Karpas-422 (cell line): ENCODE data around the gene PACS1. TPM values are rescaled to one million over a fixed set of nuclear protein-coding genes. Genes with fewer than 3 reads are reported as not detected.
A peak's percentile ranks its signal among the peaks of the same experiment; 100 is the strongest.

Source experiments
- DNase-seq: peaks from one replicate; pipeline ENCODE4 v3.0.0-alpha.2; 2015
- H2AFZ ChIP-seq: fragments of 200-600 bp; sonication (generic); 2 replicates; pipeline ENCODE4 v1.6.1; 2014; ENCODE audit warnings: antibody characterized with exemption, low read length, mixed read lengths
- H3K27ac ChIP-seq: fragments of 200-600 bp; sonication (generic); 2 replicates; pipeline ENCODE4 v1.5.1; 2014; ENCODE audit warnings: mild to moderate bottlenecking, low read length, moderate library complexity
- H3K27me3 ChIP-seq: fragments of 200-600 bp; sonication (generic); 2 replicates; pipeline ENCODE4 v1.6.1; 2014; ENCODE audit warnings: low read length, mixed read lengths
- H3K36me3 ChIP-seq: fragments of 200-600 bp; sonication (generic); 2 replicates; pipeline ENCODE4 v1.6.1; 2014; ENCODE audit warnings: low read length, mixed read lengths; ENCODE audit not compliant: insufficient read depth
- H3K4me1 ChIP-seq: fragments of 200-600 bp; sonication (generic); 2 replicates; pipeline ENCODE4 v1.6.1; 2014; ENCODE audit warnings: mild to moderate bottlenecking, low read length, mixed read lengths
- H3K4me2 ChIP-seq: fragments of 200-600 bp; sonication (generic); 2 replicates; pipeline ENCODE4 v1.6.1; 2014; ENCODE audit warnings: low read length, low read depth, mild to moderate bottlenecking; ENCODE audit not compliant: poor library complexity, severe bottlenecking
- H3K4me3 ChIP-seq: fragments of 200-600 bp; sonication (generic); 2 replicates; pipeline ENCODE4 v1.5.1; 2014; ENCODE audit warnings: mild to moderate bottlenecking, antibody characterized with exemption, low read length, mixed read lengths
- H3K79me2 ChIP-seq: fragments of 200-600 bp; sonication (generic); 2 replicates; pipeline ENCODE4 v1.6.1; 2014; ENCODE audit warnings: mild to moderate bottlenecking, low read length, mixed read lengths
- H3K9ac ChIP-seq: fragments of 200-600 bp; sonication (generic); 2 replicates; pipeline ENCODE4 v1.6.0; 2014; ENCODE audit warnings: low read length
- H3K9me2 ChIP-seq: fragments of 200-600 bp; sonication (generic), shearing (Covaris generic); replicated peaks from 2 replicates; pipeline ENCODE4 v1.6.0; 2014; ENCODE audit warnings: mild to moderate bottlenecking, low read length, moderate library complexity; ENCODE audit not compliant: insufficient read depth
- H3K9me3 ChIP-seq: fragments of 300-700, 200-600 bp; sonication (generic); 2 replicates; pipeline ENCODE4 v1.6.1; 2014; ENCODE audit warnings: low read length, mixed read lengths
- H4K20me1 ChIP-seq: fragments of 200-600 bp; sonication (generic); 2 replicates; pipeline ENCODE4 v1.6.1; 2014; ENCODE audit warnings: mild to moderate bottlenecking, antibody characterized with exemption, low read length, low read depth; ENCODE audit not compliant: insufficient read depth
- total RNA-seq: library from RNA; depleted of rRNA; stranded (reverse); fragments of >200 nt; shearing (Covaris generic); gene quantifications from 2 replicates; pipeline ENCODE4 v1.2.3, GENCODE V29; 2014; ENCODE audit warnings: low replicate concordance

Gene PACS1
- total RNA-seq, 1 experiment from 2014 or later, result 60.5 TPM

DNA sequence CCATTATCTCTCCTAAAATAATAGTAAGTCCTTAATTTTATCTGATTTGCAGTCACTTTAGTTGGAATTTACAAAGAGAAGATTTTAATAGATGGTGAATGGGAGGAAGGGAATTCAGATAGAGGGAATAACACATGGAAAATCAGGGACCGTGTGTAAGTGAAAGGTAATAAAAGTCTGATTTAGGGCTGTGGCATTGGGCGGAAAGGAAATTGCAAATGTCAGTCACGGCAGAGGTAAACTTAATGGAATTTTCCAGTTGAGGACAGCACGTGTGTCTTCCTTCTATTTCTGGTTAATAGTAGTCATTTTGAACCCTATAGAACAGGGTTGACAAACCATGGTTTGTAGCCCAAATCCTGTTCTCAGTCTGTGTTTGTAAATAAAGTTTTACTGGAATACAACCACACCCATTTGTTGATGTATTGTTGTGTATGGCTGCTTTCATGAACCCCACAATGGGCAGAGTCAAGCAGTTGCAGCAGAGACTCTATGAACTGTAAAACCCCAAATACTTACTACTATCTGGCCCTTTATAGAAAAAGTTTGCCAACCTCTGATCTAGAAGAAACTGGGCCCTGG is 34.1 kb downstream of the PACS1 start:
- Histone ChIP-seq H3K9ac (no peak overlapping the region), H3K9me3 (no peaks in the 10 kb centered on the region), H3K9me2 (no peaks in the 10 kb centered on the region), H3K27ac (peak overlapping the region; percentile 13; the same call in 1 of the 2 replicates), H3K4me1 (peaks cover 61% of the 10 kb centered on the region), H2AFZ (no peak overlapping the region), H3K4me2 (no peak overlapping the region), H4K20me1 (no peaks in the 10 kb centered on the region), H3K27me3 (no peaks in the 10 kb centered on the region), H3K4me3 (no peak overlapping the region), H3K36me3 (no peaks in the 10 kb centered on the region), H3K79me2 (peaks cover 97% of the 10 kb centered on the region)
- DNase-seq, result no peak

DNA sequence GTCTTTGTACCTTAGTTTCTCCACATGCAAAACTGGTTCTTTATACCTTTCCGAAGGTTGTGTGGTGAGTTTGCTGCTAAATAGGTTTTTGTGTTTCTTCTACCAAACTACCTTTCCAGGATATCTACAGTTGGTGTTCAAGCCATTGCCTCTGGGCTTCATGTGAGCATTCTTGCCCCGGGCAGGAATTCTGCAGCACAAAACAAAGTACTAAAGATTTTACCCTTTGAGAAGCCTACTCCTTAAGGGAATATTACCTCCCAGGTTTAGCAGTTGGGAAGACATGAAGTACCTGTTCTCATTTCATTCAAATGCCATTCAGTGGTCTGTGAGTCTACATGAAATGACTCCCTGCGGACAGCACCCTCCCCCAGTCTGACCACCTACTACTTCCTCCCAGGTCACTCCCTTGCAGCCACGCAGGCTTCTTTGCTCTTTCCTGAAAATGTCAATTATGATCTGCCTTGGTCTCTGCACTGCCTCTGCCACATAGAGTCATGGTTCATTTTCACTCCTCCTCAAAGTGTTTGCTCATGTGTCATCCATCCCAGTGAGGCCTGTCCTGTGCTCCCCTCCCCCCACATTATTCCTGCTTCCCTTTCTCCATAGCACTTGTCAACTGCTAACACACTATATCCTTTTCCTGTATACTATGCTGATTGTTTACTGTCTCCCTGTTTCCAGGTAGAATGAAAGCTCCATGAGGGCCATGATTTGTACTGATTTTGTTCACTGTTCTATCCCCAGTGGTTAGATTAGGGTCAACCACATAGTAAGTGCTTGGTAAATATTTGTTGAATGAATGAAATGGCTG is 36.9 kb downstream of the PACS1 start:
- Histone ChIP-seq H3K9me2 (no peaks in the 10 kb centered on the region), H3K4me3 (no peak overlapping the region), H3K27ac (peak overlapping the region; percentile 91), H4K20me1 (no peaks in the 10 kb centered on the region), H3K9ac (no peak overlapping the region), H3K9me3 (no peaks in the 10 kb centered on the region), H3K4me1 (peaks cover 67% of the 10 kb centered on the region), H3K79me2 (peaks cover 97% of the 10 kb centered on the region), H2AFZ (no peak overlapping the region), H3K36me3 (no peaks in the 10 kb centered on the region), H3K27me3 (no peaks in the 10 kb centered on the region), H3K4me2 (no peak overlapping the region)
- DNase-seq, result no peak

DNA sequence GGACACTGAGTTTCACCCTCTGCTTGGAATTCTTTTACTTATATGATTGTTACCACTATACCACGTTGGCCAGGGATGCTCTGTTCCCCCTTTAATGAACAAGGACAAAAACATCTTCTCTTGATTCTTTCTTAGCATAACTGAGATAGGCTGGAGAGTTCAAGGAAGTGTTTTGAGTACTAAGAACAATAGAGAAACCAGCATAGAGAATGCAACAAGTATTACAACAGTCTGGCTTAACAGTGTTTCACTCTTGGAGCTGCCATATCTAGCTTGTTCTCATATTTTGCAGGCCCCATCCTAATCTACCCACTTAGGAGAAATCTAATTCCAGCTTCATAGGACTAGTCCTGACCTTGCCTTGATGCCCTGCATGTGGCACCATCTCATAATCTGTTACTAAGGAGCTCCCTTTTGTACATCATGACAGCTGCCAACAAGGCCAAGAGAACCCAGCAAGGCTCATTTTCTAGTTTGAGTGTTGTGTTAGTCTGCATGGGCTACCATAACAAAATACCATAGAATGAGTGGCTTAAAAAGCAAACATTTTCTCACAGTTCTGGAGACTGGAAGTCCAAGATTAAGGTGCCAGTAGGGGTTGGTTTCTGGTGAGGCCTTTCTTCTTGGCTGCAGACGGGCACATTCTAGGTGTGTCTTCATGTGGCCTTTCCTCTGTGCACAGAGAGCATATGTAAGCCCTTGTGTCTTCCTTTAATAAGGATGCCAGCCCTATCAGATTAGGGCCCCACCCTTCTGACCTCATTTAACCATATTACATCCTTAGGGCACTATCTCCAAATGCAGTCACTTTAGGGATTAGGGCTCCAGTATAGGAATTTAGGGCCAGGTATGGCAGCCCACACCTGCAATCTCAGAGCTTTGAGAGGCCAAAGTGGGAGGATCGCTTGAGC is 37.8 kb downstream of the PACS1 start:
- Histone ChIP-seq H3K4me2 (no peak overlapping the region), H3K4me3 (no peak overlapping the region)

DNA sequence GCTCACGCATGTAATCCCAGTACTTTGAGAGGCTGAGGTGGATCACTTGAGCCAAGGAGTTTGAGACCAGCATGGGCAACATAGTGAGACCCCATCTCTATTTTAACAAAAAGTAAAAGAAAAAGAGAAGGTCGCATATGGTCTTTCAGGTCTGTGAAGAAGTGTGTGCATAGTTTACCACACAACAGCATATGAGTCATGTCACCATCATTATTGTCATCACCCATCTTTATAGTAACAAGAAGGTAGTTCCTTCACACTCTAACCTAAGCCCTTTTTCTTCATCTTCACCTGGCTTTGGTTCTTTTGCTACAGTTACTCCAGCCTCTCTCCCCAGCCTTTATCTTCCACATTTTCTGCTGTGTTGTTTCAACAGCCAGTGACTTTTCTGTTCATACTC is 39.2 kb downstream of the PACS1 start:
- Histone ChIP-seq H3K9ac (peak overlapping the region; percentile 31; the same call in 1 of the 2 replicates), H3K4me3 (no peak overlapping the region), H3K4me1 (peaks cover 82% of the 10 kb centered on the region), H3K27me3 (no peaks in the 10 kb centered on the region), H3K4me2 (no peak overlapping the region), H3K9me2 (no peaks in the 10 kb centered on the region), H3K36me3 (no peaks in the 10 kb centered on the region), H3K79me2 (peaks cover 96% of the 10 kb centered on the region), H3K27ac (peak overlapping the region; percentile 91), H3K9me3 (no peaks in the 10 kb centered on the region), H2AFZ (no peak overlapping the region), H4K20me1 (no peaks in the 10 kb centered on the region)
- DNase-seq, result no peak

More for the DNA sequence above, 37.8 kb downstream of the PACS1 start:
- DNase-seq, result no peak
- Histone ChIP-seq H3K9ac (no peak overlapping the region), H3K9me3 (no peaks in the 10 kb centered on the region), H3K9me2 (no peaks in the 10 kb centered on the region), H2AFZ (no peak overlapping the region), H3K27me3 (no peaks in the 10 kb centered on the region), H3K4me1 (peaks cover 75% of the 10 kb centered on the region), H3K79me2 (peaks cover 97% of the 10 kb centered on the region), H4K20me1 (no peaks in the 10 kb centered on the region), H3K27ac (peak overlapping the region; percentile 91), H3K36me3 (no peaks in the 10 kb centered on the region)

DNA sequence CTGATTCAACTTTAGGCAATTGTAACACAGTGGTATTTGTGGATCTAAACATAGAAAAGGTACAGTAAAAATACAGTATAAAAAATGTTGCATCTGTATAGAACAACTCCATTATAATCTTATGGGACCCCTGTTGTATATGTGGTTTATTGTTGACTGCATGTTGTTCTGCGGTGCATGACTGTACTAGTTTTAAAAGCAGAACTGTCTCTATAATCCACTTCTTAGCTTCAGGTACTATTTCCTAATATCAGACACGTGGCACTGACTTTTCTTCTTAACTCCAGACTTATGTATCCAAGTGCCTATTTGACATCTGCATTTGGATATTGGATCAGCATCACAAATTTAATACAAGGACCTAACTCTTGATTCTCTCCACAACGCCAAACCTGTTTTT is 41.1 kb downstream of the PACS1 start:
- no peak for DNase-seq
- peaks cover 97% of the 10 kb centered on the region for H3K79me2 ChIP-seq
- no peak overlapping the region for H3K4me3 ChIP-seq
- H3K4me2 ChIP-seq, result no peak overlapping the region
- no peaks in the 10 kb centered on the region for H3K27me3 ChIP-seq
- no peak overlapping the region for H3K9ac ChIP-seq
- peak overlapping the region; percentile 91 for H3K27ac ChIP-seq
- no peaks in the 10 kb centered on the region for H4K20me1 ChIP-seq
- no peaks in the 10 kb centered on the region for H3K9me2 ChIP-seq
- H3K4me1 ChIP-seq, result peaks cover 95% of the 10 kb centered on the region
- H3K36me3 ChIP-seq, result no peaks in the 10 kb centered on the region
- no peaks in the 10 kb centered on the region for H3K9me3 ChIP-seq
- no peak overlapping the region for H2AFZ ChIP-seq

DNA sequence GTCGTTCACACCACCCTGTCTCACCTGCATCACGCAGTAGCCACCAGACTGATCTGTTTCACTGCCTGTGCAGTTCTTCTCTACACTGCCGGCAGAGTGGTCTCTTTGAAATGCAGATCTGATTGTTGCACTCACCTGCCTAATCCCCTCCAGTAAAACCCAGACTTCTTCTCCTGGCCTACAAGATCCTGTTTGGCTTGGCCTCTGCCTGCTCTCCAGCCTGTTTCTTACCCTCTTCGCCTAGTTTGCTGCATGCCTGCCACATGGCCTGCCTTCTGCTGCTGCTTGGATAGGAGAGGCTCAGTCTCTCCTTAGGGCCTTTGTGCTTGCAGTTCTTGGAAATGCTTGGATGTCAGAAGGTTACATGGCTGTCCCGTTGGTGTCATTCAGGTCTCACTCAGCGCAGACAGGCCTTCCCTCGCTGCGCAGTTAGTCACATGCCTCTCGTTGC is 42.0 kb downstream of the PACS1 start:
- Histone ChIP-seq H3K9me3 (no peaks in the 10 kb centered on the region), H3K36me3 (no peaks in the 10 kb centered on the region), H3K4me1 (peaks cover 98% of the 10 kb centered on the region), H3K4me3 (peak overlapping the region; percentile 51), H3K4me2 (peak overlapping the region; percentile 68), H3K9ac (peak overlapping the region; percentile 62), H3K27ac (peak overlapping the region; percentile 91), H3K9me2 (no peaks in the 10 kb centered on the region), H2AFZ (no peak overlapping the region), H4K20me1 (no peaks in the 10 kb centered on the region), H3K79me2 (peaks cover 99% of the 10 kb centered on the region), H3K27me3 (no peaks in the 10 kb centered on the region)
- DNase-seq, result no peak

DNA sequence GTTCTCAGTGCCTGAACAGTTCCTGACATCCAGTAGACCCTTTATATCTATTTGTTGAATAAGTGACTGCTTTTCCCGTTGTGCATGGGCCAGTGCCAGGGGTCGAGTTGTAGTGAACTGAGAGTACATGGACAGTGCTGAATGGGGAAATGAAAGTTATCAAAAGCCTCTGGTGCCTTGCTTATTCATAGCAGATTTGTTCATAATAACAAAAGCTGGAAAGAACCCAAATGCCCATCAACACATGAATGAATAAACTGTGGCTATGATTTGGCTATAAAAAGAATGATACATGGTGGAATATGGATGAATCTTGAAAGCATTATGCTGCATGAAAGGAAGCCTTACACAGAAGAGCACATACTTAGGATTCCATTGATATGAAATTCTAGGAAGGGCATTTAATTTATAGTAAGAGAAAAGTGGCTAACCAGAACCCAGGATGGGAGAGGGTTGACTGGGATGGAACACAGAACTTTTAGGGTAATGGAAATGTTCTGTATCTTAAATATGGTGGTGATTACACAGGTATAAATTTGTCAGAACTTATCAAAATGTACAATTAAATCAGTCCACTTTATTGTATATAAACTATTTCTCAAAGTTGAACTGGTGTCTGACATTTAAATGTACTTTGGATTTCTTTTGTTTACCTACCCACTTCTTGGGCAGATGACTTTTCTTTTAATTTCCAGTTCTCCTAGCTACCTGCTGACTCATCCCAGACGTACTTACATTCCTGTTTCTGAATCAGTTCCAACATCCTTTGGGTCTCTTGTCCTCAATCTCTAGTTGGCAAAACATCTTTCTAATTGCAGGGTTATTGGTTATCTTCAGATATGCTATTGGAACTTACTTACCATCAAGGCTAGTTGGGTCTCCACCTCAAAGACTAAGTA is 42.8 kb downstream of the PACS1 start:
- H2AFZ ChIP-seq, result no peak overlapping the region
- peak overlapping the region; percentile 91 for H3K27ac ChIP-seq
- peaks cover 98% of the 10 kb centered on the region for H3K79me2 ChIP-seq
- H3K27me3 ChIP-seq, result no peaks in the 10 kb centered on the region
- peak overlapping the region; percentile 62 for H3K9ac ChIP-seq
- peak overlapping the region; percentile 51 for H3K4me3 ChIP-seq
- H3K4me1 ChIP-seq, result peaks cover 93% of the 10 kb centered on the region
- no peaks in the 10 kb centered on the region for H3K9me2 ChIP-seq
- H4K20me1 ChIP-seq, result no peaks in the 10 kb centered on the region
- H3K9me3 ChIP-seq, result no peaks in the 10 kb centered on the region
- peak; percentile 69 for DNase-seq
- H3K36me3 ChIP-seq, result no peaks in the 10 kb centered on the region
- H3K4me2 ChIP-seq, result peak overlapping the region; percentile 68
